DLD1 (cell line): Measurements from ENCODE around the gene PRKCQ.

Source experiments
- in situ Hi-C: cut with HindIII; loops from 2 replicates; pipeline ENCODE4 v1.10.0; 2017; ENCODE audit warnings: low sequenced_read_pairs

Gene PRKCQ

DNA sequence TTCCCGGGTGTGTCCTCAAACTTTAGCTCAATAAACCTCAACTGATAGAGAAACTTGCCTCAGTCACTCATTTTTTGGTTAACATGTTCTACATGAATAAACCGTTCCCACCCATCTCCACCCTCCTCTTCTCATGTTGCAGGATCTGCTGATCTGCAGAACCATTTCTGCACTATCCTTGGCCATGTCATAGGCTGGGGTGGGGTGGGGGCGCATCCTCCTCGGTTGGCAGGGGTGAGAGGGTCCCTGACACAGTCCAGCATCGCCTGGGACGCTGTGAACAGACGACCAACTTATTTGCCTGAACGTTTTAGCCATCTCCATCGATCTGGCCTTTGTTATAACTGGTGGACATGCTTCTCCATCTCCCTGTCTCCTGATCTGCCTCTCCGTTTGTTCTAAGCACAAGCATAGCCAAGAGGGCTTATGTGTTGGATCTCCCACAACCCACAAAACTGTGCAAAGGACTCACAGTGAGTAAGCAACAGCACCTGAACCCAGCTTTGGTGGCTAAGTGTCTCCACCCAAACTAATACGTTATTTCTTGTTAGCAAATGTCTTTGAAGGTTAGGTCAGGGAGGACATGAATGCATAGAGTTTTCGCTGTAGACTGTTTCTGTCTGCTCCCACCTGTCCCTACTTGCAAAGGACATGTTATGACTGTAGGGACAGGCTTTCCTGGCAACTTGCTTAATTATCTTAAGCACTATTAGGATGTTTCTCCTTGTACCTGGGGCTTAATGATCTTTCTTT lies 51.7 kb downstream of the PRKCQ start:
- in situ Hi-C loops: no loop called here

DNA sequence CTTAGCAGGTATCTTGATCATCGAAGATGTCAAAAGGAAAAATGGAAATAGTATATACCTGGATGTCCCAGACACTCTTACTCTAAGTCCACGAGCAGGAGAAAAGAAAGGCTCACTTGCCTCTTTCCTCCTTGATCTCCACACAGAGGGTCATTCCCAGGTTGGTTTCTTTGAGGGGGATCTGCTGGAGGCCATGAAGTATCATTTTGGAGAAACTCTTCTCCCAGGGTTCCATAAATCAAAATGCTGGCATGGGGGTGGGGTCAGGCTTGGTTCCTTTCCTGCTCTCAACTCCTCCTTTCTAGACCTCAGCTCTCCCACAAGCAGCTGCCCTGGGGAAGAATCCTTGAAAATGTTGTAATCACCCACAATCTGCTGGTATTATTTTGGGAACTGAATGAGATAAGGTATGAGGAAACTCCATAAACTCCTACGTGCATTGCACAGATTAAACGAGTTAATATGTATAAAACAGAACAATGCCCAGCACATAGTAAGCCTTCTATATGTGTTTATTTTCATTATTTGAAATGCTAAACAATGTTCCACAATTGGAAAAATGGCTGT lies 54.4 kb downstream of the PRKCQ start:
- in situ Hi-C loops: no loop called here

DNA sequence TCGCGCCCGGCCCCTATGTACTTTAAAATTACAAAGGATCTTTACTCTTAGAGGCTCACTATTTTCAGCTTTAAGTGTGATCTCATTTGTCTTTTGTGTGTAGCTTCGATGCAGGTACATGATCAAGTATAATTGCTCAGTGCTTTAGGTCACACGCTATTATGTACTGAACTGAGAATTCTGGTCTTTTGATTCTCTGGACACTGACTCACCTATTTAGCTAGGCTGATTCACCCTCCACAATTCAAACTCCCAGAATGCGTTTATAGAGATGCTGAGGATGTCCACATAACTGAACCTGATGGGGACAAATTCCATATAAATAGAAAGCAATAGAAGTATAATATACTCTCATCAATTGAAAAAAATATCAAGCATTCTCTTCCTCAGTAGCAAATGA lies 57.8 kb downstream of the PRKCQ start:
- in situ Hi-C loops: no loop called here

DNA sequence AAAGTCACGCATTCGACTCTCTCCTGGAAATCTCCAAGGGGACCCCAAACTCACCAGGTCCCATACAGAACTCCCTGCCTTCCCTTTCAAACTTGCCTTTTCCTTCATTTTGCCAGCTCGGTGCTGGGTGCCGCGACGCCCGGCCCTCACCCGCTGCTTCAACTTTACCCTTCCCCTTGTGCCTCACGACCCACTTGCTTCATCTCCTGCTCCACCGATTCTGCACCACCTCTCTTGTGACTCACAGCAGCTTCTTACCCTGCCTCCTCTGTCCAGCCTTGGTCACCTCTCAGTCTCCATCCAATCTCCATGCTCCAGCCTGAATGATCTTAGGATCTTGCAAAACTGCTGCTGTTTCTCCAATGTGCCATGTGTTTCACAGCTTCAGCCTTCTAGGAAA lies 59.9 kb downstream of the PRKCQ start:
- in situ Hi-C loops: no loop called here

DNA sequence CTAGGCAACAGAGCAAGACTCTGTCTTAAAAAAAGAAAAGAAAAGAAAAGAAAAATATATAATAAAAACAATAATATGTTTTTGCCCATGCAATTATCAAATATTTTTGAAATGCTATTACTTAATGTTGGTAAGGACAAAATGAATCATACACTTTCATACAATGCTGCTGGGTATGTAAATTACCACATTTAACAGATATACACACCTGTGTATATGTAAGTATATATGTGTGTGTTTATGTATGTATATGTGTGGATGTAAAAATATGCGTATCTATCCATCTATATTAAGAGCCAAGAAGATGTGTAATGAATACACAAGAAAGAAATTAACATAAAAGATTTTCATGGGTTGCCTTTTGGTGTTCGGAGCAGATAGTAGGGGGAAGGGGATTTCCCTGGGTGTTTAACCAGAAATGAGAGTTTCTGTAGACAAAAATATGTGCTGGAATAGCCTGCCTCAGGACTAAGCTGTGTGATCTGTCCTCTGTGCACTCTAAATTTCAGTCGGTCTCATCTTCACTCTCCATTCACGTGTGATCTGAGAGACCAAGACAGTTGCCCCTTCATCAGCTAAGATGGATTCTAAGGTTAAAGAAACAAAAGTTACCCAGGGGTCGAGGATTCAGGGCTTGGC lies 61.2 kb downstream of the PRKCQ start:
- in situ Hi-C loops: no loop called here

DNA sequence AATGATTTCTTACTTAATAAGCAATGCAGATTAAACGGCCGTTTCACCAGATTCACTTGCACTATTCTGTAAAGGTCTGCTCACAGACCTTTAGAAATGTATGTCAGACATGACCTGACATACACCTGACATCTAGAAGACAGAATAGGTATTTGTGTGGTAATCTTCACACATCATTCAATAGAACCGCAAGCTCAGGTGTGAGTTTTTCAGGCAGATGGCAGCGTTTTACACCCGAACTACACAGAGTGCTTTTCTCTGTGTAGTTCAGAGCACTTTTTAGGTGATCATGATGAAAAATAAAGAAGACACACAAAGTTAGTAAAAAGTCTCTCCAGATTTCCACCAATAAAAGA lies 63.2 kb downstream of the PRKCQ start:
- in situ Hi-C loops: no loop called here

DNA sequence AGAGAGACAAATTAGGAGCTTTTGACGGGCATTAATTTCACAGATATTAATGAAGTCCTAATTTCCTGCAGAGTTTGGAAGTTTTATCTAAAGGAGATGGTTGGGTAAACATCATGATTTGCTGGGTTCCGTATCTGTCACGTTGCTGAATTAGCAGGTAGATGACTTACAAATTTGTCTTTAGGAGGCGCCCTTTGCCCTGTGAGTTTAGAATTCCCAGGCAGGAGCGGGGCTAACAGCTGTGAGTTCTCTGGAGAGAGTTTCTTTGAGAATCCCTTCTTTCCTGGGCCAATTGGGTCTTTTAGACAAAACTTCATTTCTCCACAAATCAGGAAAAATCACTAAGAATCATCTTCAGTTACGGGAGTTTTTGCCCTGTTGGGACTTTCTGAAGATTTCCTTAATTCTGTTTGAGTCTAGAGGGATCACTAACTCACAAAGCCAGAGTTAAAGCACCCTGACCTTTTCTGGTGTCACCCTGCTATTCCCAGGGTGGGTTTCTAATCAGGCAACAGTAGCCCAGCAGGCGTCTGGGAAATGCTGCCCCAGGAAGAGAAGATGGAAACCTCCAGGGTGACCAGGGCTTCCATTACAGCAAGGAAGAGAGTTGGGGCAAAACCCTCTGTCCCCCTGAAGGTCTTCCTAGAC lies 63.7 kb downstream of the PRKCQ start:
- in situ Hi-C loops: no loop called here

DNA sequence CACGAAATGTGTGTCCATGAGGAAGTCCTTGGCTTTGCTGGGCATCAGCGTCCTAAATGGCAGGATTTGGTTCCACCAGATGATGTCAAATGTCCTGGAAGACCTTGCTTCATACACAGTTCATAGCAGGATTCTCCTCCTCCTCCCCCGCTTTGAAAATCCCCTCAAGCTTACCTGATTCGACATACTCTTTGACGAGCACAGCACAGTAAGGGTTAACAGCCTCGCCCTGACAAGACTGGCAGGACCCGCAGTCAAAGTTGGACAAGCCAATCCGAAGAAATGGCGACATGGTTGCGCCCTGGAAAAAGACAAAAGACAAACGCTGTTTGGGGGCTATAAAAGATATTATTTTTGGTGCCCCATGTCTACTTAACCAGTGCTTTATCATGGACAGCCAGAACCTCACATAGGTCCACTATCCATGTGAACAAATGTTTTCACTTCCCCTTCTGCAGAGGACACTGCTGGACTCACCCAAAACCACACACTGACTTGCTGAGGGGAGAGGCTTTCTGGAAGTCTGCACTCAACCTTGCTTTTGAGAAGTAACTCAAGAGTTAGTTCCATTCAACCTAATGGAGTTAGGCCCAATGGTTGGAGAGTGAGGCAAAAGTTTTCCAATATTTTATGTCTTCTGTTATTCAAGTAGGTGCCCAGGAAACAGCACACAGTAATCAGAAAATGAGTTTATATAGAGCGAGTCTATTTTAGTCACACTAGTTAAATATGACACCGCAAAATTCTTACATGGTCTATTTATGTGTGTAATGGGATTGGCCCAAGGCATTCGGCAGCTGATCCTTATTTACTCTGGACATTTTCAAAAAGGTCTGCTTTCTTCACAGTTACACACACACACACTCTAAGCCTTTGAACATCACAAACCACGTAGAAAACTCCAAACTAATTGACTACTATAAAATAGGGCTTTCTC lies 65.0 kb downstream of the PRKCQ start:
- in situ Hi-C loops: no loop called here

DNA sequence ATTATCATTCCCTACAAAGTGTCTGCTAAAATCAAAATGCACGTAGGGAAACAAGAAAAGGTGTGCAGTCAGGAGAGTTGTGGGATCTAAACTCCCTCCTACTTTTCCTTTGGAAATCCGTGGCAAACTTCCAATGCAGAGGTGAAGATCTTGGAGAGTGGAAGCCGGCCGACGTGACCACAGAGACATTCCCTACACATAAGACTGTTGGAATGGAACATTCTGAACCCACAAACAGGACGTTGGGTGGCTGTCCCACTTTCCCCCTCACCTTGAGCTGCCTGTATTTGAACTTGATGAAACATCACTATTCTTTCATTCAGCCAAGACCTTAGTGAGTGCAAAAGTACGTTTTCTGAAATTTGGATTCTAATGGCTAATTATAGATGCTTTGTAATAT lies 65.9 kb downstream of the PRKCQ start:
- in situ Hi-C loops: no loop called here

DNA sequence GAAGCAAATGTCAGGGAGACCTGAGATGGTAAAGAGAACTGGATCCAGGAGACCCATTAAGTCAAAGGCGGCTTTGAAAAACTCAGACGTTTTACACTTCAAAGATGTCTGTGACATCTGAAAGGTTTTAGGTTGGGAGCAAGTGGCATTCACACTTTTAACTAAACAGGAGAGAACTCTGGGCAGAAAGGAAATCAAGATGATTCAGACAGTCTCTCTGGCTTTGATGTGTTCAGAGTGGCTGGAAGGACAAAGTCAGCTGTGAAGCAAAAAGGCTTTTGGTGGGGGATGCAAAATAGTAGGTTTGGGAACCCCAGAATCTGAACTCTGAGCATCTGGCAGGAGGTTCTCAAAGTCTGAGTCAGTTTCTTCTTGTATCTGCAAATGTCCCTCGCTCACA lies 66.6 kb downstream of the PRKCQ start:
- in situ Hi-C loops: no loop called here

DNA sequence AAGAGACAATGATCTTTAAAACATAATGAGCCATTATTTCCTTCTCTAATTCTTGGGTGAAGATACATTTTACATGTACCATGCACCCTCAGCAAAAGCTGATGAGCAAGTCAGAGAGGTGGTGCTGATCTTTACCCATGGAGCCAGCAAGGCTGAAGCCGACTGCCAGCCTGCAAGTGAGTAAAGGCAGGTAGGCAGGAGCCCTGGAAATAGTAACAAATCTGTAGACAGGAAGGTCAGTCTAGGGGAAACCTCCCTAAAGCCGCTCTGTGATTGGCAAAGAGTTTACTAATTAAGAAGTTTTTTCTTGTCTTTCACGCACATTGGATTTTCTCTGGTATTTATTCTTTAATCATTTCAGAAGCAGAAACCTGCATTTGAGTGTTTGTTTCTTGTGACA lies 67.9 kb downstream of the PRKCQ start:
- in situ Hi-C loops: no loop called here

DNA sequence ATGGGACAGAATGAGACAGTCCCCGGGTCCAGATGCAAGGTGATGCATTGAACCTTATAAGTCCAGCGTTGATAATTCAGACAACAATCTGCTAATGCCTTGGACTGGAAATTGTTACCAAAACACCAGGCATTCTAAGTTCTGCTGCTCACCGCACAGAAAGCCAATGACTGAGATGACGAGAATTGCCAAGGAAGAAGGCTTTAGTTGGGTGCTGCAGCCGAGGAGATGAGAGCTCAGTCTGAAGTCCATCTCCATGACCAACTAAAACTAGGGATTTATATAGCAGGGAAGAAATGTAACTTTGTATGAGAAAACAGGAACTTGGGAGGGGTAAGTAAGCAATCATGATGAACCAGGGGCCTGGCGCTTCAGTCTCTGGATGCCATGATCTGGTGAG lies 68.7 kb downstream of the PRKCQ start:
- in situ Hi-C loops: no loop called here

DNA sequence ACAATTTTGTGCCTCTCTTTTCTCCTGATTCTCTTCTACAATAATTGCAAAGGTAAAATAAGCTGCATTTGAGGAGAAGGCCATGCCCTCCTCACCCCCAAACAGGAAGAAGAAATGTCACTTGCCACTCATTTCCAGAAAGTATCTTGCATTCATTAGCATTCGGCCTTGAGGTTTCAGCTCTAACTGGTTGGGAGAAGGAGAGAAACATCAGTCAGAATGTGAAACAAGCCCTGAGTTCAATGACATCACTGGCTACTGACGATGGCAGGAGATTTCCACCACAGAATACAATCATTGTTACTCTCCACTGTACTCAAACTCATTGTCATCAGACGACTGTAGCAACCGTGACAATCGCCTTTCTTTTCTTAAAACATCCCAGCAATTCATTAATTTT lies 72.8 kb downstream of the PRKCQ start:
- in situ Hi-C loops: no loop called here

DNA sequence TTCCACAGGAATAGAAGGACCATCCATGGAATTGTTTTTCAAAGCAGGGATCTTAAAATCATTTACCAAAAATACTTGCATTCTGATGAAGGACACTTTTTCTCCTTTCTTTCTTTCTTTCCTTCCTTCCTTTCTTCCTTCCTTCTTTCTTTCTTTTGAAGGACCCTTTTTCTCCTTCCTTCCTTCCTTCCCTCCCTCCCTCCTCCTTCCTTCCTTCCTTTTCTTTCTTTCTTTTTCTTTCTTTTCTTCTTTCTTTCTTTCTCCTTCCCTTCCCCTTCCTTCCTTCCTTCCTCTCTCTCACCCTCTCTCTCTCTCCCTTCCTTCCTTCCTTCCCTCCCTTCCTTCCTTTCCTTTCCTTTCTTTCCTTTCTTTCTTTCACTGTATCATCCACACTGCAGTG lies 74.8 kb downstream of the PRKCQ start:
- in situ Hi-C loops: no loop called here

DNA sequence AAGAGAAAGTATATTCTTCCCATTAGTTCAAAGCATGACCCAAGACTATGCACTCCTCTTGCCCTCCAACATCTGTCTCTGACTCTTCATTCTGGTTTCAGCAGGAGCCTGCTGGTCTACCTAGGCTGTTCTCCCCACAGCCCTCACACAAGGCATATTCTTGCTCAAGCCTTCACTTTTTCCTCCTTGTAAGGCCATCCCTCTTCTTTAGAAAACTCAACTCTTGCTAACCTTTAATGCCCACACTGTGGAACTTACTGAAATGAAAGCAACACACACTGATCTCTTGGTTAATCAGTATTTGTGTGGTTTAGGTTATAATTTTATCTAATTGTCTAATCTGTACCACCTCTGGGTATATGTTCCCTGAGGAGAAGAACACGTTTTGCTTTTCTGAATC lies 75.8 kb downstream of the PRKCQ start:
- in situ Hi-C loops: no loop called here

DNA sequence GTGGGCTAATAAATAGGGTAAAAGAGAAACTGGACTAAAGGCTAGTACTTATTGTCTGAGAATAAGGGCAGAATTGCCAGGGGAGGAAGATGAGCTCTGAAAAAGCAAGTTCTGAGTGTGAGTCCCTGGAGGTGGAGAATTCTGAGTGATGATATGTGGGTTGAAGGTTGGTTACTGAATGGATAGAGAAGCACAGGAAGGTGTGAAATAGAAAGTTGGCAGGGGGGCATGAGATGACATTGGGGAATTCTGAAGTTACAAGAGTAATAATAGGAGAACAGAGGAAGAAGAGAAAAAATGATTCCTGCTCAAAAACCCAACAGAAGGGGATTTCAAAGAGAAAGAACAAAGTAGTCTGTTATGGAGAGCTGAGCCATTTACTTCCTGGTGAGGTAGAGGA lies 76.9 kb downstream of the PRKCQ start:
- in situ Hi-C loops: no loop called here

DNA sequence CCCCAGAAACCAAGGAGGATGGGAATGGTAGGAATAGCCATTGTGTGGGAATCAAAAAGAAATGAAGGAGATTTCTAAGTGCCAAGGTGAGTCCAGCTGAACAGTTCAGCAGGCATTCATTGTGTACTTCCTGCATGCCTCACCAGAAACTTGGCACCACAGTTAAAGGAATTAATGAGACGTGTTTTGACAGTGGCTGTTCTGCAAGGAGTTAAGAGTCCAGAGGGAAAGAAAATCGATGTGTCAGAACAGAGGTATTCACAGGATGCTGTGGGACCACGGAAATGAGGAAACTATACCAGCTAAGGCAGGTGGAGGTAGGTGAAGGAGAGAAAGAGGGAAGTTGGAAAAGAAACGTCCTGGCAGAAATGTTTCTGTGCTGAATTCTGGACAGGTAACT lies 78.1 kb downstream of the PRKCQ start:
- in situ Hi-C loops: no loop called here

DNA sequence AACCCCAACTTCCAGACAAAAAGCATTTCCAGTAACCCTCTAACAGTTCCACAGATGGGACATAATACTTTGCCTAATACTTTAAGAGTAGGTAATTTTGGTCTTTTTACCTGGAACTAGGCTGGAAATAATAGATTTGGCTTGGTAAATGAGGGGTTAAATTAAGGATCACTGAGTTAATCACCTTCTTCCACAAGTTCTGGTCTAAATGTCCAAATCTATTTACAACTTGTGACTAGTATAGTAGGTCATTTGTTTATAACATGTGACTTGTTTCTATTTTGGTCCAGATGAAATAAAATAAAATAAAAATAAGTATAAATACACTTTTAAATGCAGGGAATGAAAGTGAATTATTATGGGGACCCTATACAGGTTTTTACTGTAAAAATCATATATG lies 80.1 kb downstream of the PRKCQ start:
- in situ Hi-C loops: no loop called here

DNA sequence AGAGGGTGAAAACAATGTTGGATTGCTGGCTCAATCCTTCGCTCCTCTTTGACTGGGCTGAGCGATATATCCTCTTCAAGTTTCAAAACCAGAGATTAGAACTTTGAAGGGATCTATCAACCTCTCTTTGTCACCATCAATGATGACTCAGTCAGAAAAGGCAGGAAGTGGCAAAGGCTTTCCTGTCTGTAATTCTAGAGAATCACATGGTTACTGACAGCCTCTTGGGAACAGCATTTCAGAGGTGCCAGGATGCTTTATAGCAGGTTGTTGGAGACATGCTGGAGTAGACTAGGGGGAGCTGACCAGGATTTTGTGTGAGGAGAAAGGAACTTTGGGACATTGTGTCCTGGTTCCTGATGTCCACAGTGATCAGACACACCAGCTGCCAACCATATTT lies 81.3 kb downstream of the PRKCQ start:
- in situ Hi-C loops: no loop called here

DNA sequence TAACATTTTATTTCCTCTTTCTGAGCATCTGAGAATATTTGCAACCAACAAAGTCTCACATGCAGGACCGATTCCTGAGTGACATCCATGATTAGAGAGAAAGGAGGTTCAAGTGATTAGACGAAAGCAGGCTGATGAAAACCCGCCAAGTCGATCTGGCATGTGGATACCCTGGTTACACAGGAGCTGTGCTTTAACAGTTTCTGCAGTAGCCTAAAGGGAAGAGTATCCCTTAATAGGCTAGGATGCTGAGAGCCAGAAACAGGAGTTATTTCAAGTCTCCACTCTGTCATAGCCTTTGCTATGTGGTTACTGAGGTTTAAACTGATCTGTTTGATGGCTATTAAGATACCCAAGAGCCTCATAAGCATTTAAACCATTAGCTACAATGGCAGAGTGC lies 82.5 kb downstream of the PRKCQ start:
- in situ Hi-C loops: no loop called here

DNA sequence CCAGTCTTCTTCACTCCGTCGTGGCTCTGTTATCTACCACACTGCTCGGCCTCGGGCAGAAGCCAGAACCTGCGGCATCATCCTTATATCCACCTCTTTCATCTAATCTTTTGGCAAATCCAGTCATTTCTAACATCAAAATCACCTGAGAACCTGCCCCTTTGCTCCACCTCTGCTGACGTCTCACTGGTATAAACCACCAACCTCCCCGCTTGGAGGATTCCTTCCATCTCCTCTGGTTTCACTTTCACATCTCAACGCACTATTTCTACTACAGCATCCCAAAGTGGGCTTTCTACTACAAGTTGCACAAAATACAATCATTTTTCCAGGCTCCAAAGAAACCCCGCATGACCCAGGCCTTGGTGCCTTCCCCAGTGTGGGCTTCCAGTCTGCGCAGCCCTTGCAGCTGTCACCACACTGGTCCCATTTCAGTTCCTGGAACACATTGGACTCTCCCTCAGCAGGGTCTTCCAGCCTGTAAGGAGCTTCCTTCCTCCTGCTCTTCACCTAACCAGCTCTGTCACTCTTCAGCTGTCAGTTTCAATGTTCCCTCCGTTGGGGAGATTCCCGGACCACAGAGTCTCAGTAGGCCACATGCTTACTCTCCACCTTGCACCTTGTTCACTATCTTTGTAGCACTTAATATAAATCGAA lies 85.0 kb downstream of the PRKCQ start:
- in situ Hi-C loops: no loop called here
